GM12865 (cell line): ENCODE measurements around the gene DCUN1D5.

Experiments used
- DNase-seq: peaks from one replicate; pipeline ENCODE4 v3.0.0; 2010; ENCODE audit warnings: low read depth
- H3K4me3 ChIP-seq: 2 replicates; pipeline ENCODE4 v1.5.1; 2011; ENCODE audit warnings: mild to moderate bottlenecking, low read depth, low read length, control low read depth
- CTCF ChIP-seq: IDR thresholded peaks from 2 replicates; pipeline ENCODE4 v1.5.1; 2011; ENCODE audit warnings: low read length, control low read depth, low read depth, inconsistent platforms; ENCODE audit not compliant: insufficient read depth; ENCODE audit errors: missing control alignments

Gene DCUN1D5

DNA sequence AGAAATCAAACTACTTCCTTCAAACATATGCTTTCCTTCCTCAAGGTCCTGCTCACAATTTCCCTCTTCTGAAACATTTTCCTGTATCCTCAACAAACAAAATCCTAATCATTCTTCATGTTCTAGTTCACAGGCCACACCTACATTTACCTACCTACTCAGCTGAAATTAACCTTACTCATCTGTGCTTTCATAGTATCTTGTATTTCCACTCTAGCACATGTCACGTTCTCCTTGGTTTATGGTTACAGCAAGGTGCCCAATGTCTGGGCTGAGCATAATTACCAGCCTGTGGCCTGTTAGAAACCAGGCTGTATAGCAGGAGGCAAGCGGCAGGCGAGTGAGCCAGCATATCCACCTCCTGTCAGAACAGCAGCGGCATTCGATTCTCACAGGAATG, 13.2 kb downstream of the DCUN1D5 start:
- DNase-seq: no peak
- no peak for TF ChIP-seq CTCF
- no peak overlapping the region for H3K4me3 ChIP-seq

GRCh38 chr11:103077554-103077953, 14.4 kb downstream of the DCUN1D5 start:
- no peak for TF ChIP-seq CTCF
- H3K4me3 ChIP-seq: no peak overlapping the region
- no peak for DNase-seq

DNA sequence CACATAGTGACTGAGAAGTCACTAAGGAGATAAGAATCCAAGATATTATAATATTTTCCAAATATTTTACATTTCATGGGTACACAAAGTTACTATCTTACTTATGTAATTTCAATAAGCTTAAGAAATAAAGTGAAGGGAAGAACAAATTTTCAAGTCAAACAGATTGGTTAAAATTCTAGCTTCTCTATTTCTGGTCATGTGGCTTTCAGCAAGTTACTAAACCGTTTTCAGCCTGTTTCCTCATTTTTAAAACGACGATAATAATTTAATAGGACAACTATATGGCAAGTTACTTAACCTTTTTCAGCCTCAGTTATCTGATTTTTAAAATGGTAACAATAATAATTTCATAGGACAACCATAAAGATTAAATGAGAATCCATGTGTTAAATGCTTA, 15.6 kb downstream of the DCUN1D5 start:
- H3K4me3 ChIP-seq: no peak overlapping the region
- no peak for TF ChIP-seq CTCF
- no peak for DNase-seq

DNA sequence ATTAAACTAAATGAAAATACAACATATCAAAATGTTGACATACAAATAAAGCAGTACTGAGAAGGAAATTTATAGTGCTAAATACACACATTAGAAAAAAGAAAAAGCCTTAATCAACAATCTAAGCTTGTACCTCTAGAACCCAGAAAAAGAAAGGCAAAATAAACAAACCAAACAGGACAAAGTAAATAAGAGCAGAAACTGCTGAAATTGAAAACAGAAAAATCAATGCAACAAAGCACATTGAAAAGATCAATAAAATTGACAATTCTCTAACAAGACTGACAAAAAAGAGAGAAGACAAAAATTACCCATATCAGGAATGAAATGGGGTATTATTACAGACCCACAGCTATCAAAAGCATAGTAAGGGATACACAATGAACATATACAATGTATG, 21.0 kb downstream of the DCUN1D5 start:
- H3K4me3 ChIP-seq: no peak overlapping the region
- no peak for DNase-seq
- TF ChIP-seq CTCF: no peak

GRCh38 chr11:103070142-103070541, 21.8 kb downstream of the DCUN1D5 start:
- DNase-seq: no peak
- TF ChIP-seq CTCF: no peak
- H3K4me3 ChIP-seq: no peak overlapping the region

DNA sequence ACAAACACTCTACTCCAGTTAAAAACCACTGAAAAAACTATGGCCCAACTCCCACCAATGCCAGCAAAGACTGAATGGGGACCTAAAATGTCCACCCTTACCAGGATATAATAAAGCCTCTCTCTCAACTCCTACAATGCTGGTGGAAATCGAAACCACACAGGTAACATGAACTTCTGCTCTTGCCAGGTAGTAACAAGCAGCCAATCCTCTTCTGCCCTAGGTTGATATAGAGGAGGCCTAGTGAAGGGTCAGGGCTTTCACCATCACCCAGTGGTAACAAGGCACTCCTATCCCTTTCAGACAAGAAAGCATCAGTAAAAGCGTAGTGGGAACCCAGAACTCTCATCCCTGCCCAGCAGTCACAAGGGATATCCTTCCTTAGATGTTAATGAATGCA, 22.6 kb downstream of the DCUN1D5 start:
- no peak for DNase-seq
- H3K4me3 ChIP-seq: no peak overlapping the region
- no peak for TF ChIP-seq CTCF

- no peak for TF ChIP-seq CTCF
- DNase-seq: no peak
- no peak overlapping the region for H3K4me3 ChIP-seq
Measured at GRCh38 chr11:103067118-103067517, 24.8 kb downstream of the DCUN1D5 start.
